ENCODE results near the gene PEBP1. TPM values are rescaled to one million over a fixed set of nuclear protein-coding genes. Genes with fewer than 3 reads are reported as not detected.

Gene PEBP1
- total RNA-seq (2022; extraction: Qiagen RNA extraction): 245 to 292 TPM (median 280 TPM) in 5 replicates

GRCh38 chr12:118135788-118136558 is at the start of gene PEBP1:
TSS of gene PEBP1 (plus strand) at chr12:118136124. CDS start at chr12:118136210, 86 bp downstream.

GRCh38 chr12:118103601-118104382 is 32.1 kb upstream of the PEBP1 start, which contains the start of gene VSIG10:
TSS of gene VSIG10 (minus strand) at chr12:118104011. CDS start at chr12:118103671, 340 bp downstream.

Other genes with a start within 250 kb of the PEBP1 start
- 0.55 to 0.75 TPM (median 0.59 TPM) in 5 replicates for gene KSR2, start 167.1 kb upstream of the PEBP1 start, total RNA-seq (2022; extraction: Qiagen RNA extraction)
- gene RFC5, start 119.4 kb upstream of the PEBP1 start, total RNA-seq (2022; extraction: Qiagen RNA extraction): 35.8 to 45.2 TPM (median 40.1 TPM) in 5 replicates
- 60.0 to 69.5 TPM (median 62.3 TPM) in 5 replicates for gene WSB2, start 74.9 kb upstream of the PEBP1 start, total RNA-seq (2022; extraction: Qiagen RNA extraction)
- gene VSIG10, start 32.1 kb upstream of the PEBP1 start, total RNA-seq (2022; extraction: Qiagen RNA extraction): 14.4 to 19.2 TPM (median 17.4 TPM) in 5 replicates
- gene TAOK3, start 236.8 kb downstream of the PEBP1 start, total RNA-seq (2022; extraction: Qiagen RNA extraction): 7.7 to 10.7 TPM (median 9.2 TPM) in 5 replicates
- gene SUDS3, start 240.4 kb downstream of the PEBP1 start, total RNA-seq (2022; extraction: Qiagen RNA extraction): 12.4 to 17.3 TPM (median 14.1 TPM) in 5 replicates

Data from A549 treated with Hydrocortisone at 1 μM for 4 hours (cell line).